IMR-90 (cell line): Measurements from ENCODE around the gene MON2. TPM values are rescaled to one million over a fixed set of nuclear protein-coding genes. Genes with fewer than 3 reads are reported as not detected.

Experiments used
- ATAC-seq: fragments of 200-7000 bp; cut with Tn5 transposase; 2 replicates; pipeline ENCODE4 v1.9.1; 2020; ENCODE audit warnings: low read depth, mild to moderate bottlenecking, moderate library complexity
- BruUV-seq: library from RNA; stranded (reverse); fragments of 400-500 nt; replicated peaks from 2 replicates; lab custom pipeline; 2021; lab: Mats Ljungman, UMichigan
- CTCF ChIA-PET: fragments of 300-600 bp; formaldehyde crosslinking; extraction: SDS; loops from one replicate; lab custom pipeline; 2021; ENCODE audit warnings: antibody characterized with exemption; lab: Yijun Ruan, JAX
- POLR2A ChIA-PET: fragments of 300-600 bp; sonication (Branson Sonifier 250); formaldehyde crosslinking; loops from one replicate; lab custom pipeline; 2022; ENCODE audit warnings: antibody characterized with exemption; ENCODE audit not compliant: unreplicated experiment; lab: Charles Lee
- DNase-seq: peaks from one replicate; pipeline ENCODE4 v3.0.0; 2013
- H2AFZ ChIP-seq: replicated peaks from 2 replicates; pipeline ENCODE3; 2013; ENCODE audit warnings: low read length, mild to moderate bottlenecking; ENCODE audit not compliant: poor library complexity
- H2AK5ac ChIP-seq: 2 replicates; pipeline ENCODE4 v1.6.1; 2013; ENCODE audit warnings: low read depth, low read length, inconsistent platforms
- H2AK9ac ChIP-seq: replicated peaks from 2 replicates; pipeline ENCODE3; 2013; ENCODE audit warnings: mild to moderate bottlenecking, low read depth, low read length, moderate library complexity; ENCODE audit not compliant: poor library complexity
- H2BK120ac ChIP-seq: 2 replicates; pipeline ENCODE4 v1.6.1; 2013; ENCODE audit warnings: low read depth, low read length, inconsistent platforms
- H2BK15ac ChIP-seq: 3 replicates; pipeline ENCODE4 v1.6.1; 2013; ENCODE audit warnings: low read depth, low read length, inconsistent platforms
- H2BK20ac ChIP-seq: 2 replicates; pipeline ENCODE4 v1.6.1; 2013; ENCODE audit warnings: low read depth, mild to moderate bottlenecking, inconsistent platforms, low read length, moderate library complexity
- H2BK5ac ChIP-seq: 2 replicates; pipeline ENCODE4 v1.6.1; 2013; ENCODE audit warnings: mild to moderate bottlenecking, low read depth, low read length, inconsistent platforms; ENCODE audit not compliant: poor library complexity, severe bottlenecking
- H3K14ac ChIP-seq: replicated peaks from 2 replicates; pipeline ENCODE4 v1.6.1; 2013; ENCODE audit warnings: low read depth, low read length, inconsistent platforms
- H3K18ac ChIP-seq: 2 replicates; pipeline ENCODE4 v1.6.1; 2013; ENCODE audit warnings: low read depth, low read length, control low read depth
- H3K23ac ChIP-seq: 2 replicates; pipeline ENCODE4 v1.6.1; 2013; ENCODE audit warnings: low read depth, low read length, inconsistent platforms
- H3K27ac ChIP-seq: 2 replicates; pipeline ENCODE4 v1.5.1; 2013; ENCODE audit warnings: mild to moderate bottlenecking, control low read depth, low read length; ENCODE audit not compliant: insufficient read depth
- H3K27me3 ChIP-seq: 2 replicates; pipeline ENCODE4 v1.6.1; 2013; ENCODE audit warnings: low read length; ENCODE audit not compliant: control insufficient read depth, insufficient read depth
- H3K36me3 ChIP-seq: 2 replicates; pipeline ENCODE4 v1.6.1; 2013; ENCODE audit warnings: low read length, mixed read lengths; ENCODE audit not compliant: control insufficient read depth, insufficient read depth
- H3K4ac ChIP-seq: 2 replicates; pipeline ENCODE4 v1.6.1; 2013; ENCODE audit warnings: low read depth, low read length, inconsistent platforms
- H3K4me1 ChIP-seq: 2 replicates; pipeline ENCODE4 v1.6.1; 2013; ENCODE audit warnings: low read length, mixed read lengths; ENCODE audit not compliant: control insufficient read depth, insufficient read depth
- H3K4me2 ChIP-seq: 2 replicates; pipeline ENCODE4 v1.6.1; 2013; ENCODE audit warnings: low read depth, mild to moderate bottlenecking, control low read depth, low read length, moderate library complexity
- H3K4me3 ChIP-seq: 2 replicates; pipeline ENCODE4 v1.5.1; 2013; ENCODE audit warnings: low read depth, mild to moderate bottlenecking, control low read depth, low read length, moderate library complexity; ENCODE audit not compliant: insufficient read depth
- H3K56ac ChIP-seq: 2 replicates; pipeline ENCODE4 v1.6.1; 2013; ENCODE audit warnings: low read length, inconsistent platforms; ENCODE audit not compliant: insufficient read depth; ENCODE audit errors: extremely low read depth
- H3K79me1 ChIP-seq, 2 experiments: 2 replicates each; pipeline ENCODE4 v1.6.1; 2013; ENCODE audit warnings: low read length in 2 of 2, inconsistent platforms in 1 of 2, low read depth in 1 of 2
- H3K9ac ChIP-seq: 2 replicates; pipeline ENCODE4 v1.6.1; 2013; ENCODE audit warnings: low read depth, low read length, control low read depth
- H3K9me1 ChIP-seq: 2 replicates; pipeline ENCODE4 v1.6.1; 2013; ENCODE audit warnings: low read length, inconsistent platforms; ENCODE audit not compliant: insufficient read depth
- H3K9me3 ChIP-seq: 2 replicates; pipeline ENCODE4 v1.6.1; 2013; ENCODE audit warnings: low read length; ENCODE audit not compliant: control insufficient read depth, insufficient read depth
- H4K20me1 ChIP-seq: 2 replicates; pipeline ENCODE4 v1.6.1; 2013; ENCODE audit warnings: low read length, inconsistent platforms; ENCODE audit not compliant: insufficient read depth
- H4K5ac ChIP-seq: 2 replicates; pipeline ENCODE4 v1.6.1; 2013; ENCODE audit warnings: mild to moderate bottlenecking, low read depth, low read length, control low read depth
- H4K8ac ChIP-seq, 2 experiments: 2 replicates each; pipeline ENCODE4 v1.6.1; 2013; ENCODE audit warnings: low read depth in 2 of 2, low read length in 2 of 2, control low read depth in 1 of 2, inconsistent platforms in 1 of 2
- H4K91ac ChIP-seq: 2 replicates; pipeline ENCODE4 v1.6.1; 2013; ENCODE audit warnings: low read depth, low read length, inconsistent platforms; ENCODE audit not compliant: insufficient read depth
- BHLHE40 ChIP-seq: fragments of 150-350 bp; IDR thresholded peaks from 2 replicates; pipeline ENCODE4 v1.6.1; 2016; ENCODE audit warnings: mild to moderate bottlenecking, low read depth, low read length
- CTCF ChIP-seq: conservative IDR thresholded peaks from 2 replicates; pipeline ENCODE4 v1.5.1; 2012; ENCODE audit warnings: mild to moderate bottlenecking, low read depth, low read length, improper control_type of control experiment
- FOS ChIP-seq: fragments of 150-350 bp; IDR thresholded peaks from 2 replicates; pipeline ENCODE4 v1.6.1; 2016; ENCODE audit warnings: low read depth, low read length
- MAFK ChIP-seq: IDR thresholded peaks from 2 replicates; pipeline ENCODE4 v1.6.1; 2012; ENCODE audit warnings: low read depth, low read length, improper control_type of control experiment
- MAZ ChIP-seq: IDR thresholded peaks from 2 replicates; pipeline ENCODE4 v1.6.1; 2012; ENCODE audit warnings: low read depth, mild to moderate bottlenecking, low read length, improper control_type of control experiment, moderate library complexity, borderline replicate concordance
- NFE2L2 ChIP-seq: fragments of 150-350 bp; IDR thresholded peaks from 2 replicates; pipeline ENCODE4 v1.6.1; 2016; ENCODE audit warnings: low read depth, mild to moderate bottlenecking, low read length
- POLR2A ChIP-seq: IDR thresholded peaks from 2 replicates; pipeline ENCODE4 v1.6.1; 2012; ENCODE audit warnings: mild to moderate bottlenecking, low read depth, low read length
- RAD21 ChIP-seq: IDR thresholded peaks from 2 replicates; pipeline ENCODE4 v1.6.1; 2012; ENCODE audit warnings: low read length, improper control_type of control experiment
- WGBS, 2 experiments: methylation state at CpG; one replicate each; pipeline versions ENCODE4 v1.1.5 to v1.1.7; 2013; ENCODE audit warnings: missing lambda C conversion rate in 2 of 2; ENCODE audit not compliant: insufficient read length in 1 of 2; ENCODE audit errors: extremely low coverage in 2 of 2; 5-methylcytosine and 5-hydroxymethylcytosine counted together
- dilution Hi-C: fragments of 300-500 bp; cut with HindIII; formaldehyde crosslinking; loops from one replicate; pipeline ENCODE4 v1.14.3; 2018; ENCODE audit warnings: low sequenced_read_pairs; ENCODE audit not compliant: unreplicated experiment
- in situ Hi-C: fragments of 300-500 bp; cut with MboI; formaldehyde crosslinking; loops from 3 replicates; pipeline ENCODE4 v1.14.3; 2019; ENCODE audit warnings: low sequenced_read_pairs, inconsistent platforms, mixed read lengths
- intact Hi-C: fragments of 100-400 bp; cut with micrococcal nuclease; formaldehyde crosslinking; loops from 2 replicates; pipeline ENCODE4 v1.10.0; 2022
- polyA plus RNA-seq, 3 experiments: library from polyadenylated mRNA; depleted of rRNA; stranded (reverse); fragments of >200 nt; gene quantifications; 2 replicates each; pipeline ENCODE4 v1.2.3, GENCODE V29; 2012; ENCODE audit warnings: low replicate concordance in 1 of 3
- total RNA-seq: library from RNA; depleted of rRNA; stranded (reverse); fragments of >200 nt; gene quantifications from 2 replicates; pipeline ENCODE4 v1.2.3, GENCODE V29; 2012
- TF ChIP-seq, protein P1 (sequence below): fragments of 150-350 bp; IDR thresholded peaks from 2 replicates; pipeline ENCODE4 v1.6.1; 2016; ENCODE audit warnings: low read depth, mild to moderate bottlenecking, low read length, moderate library complexity, borderline replicate concordance
- TF ChIP-seq, protein P2 (sequence below): fragments of 150-350 bp; IDR thresholded peaks from 2 replicates; pipeline ENCODE4 v1.6.1; 2017; ENCODE audit warnings: mild to moderate bottlenecking, antibody characterized with exemption, low read length, low read depth

The MON2 gene
- total and polyA plus RNA-seq, 2 of the 4 experiments (the other 2 are of a cell fraction): 13.2 to 39.3 TPM

DNA sequence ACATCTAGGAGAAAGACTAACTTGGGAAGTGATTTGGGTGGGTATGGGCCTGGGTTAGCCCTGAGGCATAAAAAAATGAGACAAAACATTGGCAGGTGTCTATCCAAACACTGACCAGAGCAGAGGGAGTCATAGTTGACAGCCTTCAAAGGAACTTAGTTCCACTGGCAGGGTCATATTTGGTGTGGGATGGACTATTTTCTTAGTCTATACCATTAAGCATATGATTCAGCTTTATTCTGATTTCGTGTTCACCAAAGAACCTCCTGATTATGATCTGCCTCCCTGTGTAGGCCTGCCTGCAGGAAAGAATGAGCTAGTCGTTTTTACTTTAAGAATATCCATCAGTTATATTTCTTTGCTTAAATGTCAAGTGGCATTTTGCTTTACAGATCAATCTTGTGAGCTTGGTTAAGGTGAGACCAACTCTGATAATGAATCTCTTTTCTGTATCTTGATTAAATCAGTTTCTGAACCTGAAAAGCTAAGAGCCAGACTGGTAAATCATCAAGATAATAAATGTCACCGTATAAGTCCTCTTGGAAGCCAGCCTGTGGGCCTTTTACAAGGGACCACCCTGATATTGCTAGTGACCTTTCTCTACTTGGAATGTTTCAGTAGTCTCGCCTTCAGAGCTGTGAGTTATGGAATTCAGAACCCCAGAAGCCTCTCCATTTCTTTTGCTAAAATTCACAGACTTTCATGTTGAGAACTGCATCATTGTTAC is 182.9 kb downstream of the MON2 start:
- CTCF ChIA-PET: no interaction called here
- Histone ChIP-seq H3K9ac (no peak overlapping the region), H3K4ac (no peak overlapping the region), H3K36me3 (no peaks in the 10 kb centered on the region), H2BK120ac (no peak overlapping the region), H4K8ac (no peak overlapping the region), H3K18ac (no peak overlapping the region), H3K4me3 (no peak overlapping the region), H2AFZ (no peak overlapping the region), H2BK5ac (no peak overlapping the region), H2AK9ac (no peak overlapping the region), H3K4me1 (no peaks in the 10 kb centered on the region), H3K79me1 (no peaks in the 10 kb centered on the region), H4K5ac (no peak overlapping the region), H3K27me3 (peaks cover 3% of the 10 kb centered on the region; the same call in 1 of the 2 replicates), H3K23ac (no peak overlapping the region), H3K56ac (no peak overlapping the region), H4K20me1 (no peaks in the 10 kb centered on the region), H3K9me3 (no peaks in the 10 kb centered on the region), H2BK15ac (no peak overlapping the region), H3K9me1 (no peaks in the 10 kb centered on the region), H3K27ac (no peak overlapping the region), H2BK20ac (no peak overlapping the region), H4K91ac (no peak overlapping the region), H3K14ac (no peak overlapping the region), H3K4me2 (no peak overlapping the region), H2AK5ac (no peak overlapping the region)
- no TSS peak for BruUV-seq
- in situ Hi-C loops (no loop called here), dilution Hi-C loops (no loop called here), intact Hi-C loops (no loop called here)
- no CpG with 5 or more reads among the region's 4 CpGs for WGBS, 2 experiments
- TF ChIP-seq, protein P1, sequence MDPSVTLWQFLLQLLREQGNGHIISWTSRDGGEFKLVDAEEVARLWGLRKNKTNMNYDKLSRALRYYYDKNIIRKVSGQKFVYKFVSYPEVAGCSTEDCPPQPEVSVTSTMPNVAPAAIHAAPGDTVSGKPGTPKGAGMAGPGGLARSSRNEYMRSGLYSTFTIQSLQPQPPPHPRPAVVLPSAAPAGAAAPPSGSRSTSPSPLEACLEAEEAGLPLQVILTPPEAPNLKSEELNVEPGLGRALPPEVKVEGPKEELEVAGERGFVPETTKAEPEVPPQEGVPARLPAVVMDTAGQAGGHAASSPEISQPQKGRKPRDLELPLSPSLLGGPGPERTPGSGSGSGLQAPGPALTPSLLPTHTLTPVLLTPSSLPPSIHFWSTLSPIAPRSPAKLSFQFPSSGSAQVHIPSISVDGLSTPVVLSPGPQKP: no peak
- TF ChIP-seq BHLHE40 (no peak), CTCF (no peak), RAD21 (no peak), FOS (no peak), POLR2A (no peak), MAFK (no peak), NFE2L2 (no peak), MAZ (no peak)
- TF ChIP-seq, protein P2, sequence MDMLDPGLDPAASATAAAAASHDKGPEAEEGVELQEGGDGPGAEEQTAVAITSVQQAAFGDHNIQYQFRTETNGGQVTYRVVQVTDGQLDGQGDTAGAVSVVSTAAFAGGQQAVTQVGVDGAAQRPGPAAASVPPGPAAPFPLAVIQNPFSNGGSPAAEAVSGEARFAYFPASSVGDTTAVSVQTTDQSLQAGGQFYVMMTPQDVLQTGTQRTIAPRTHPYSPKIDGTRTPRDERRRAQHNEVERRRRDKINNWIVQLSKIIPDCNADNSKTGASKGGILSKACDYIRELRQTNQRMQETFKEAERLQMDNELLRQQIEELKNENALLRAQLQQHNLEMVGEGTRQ: no peak
- DNase-seq (no peak), ATAC-seq (no peak)
- POLR2A ChIA-PET: no interaction called here
